ENCODE results near the gene CHORDC1. TPM values are rescaled to one million over a fixed set of nuclear protein-coding genes. Genes with fewer than 3 reads are reported as not detected.

CHORDC1 gene
- total and polyA plus RNA-seq, 10 of the 15 experiments (the other 5 are each of a cell fraction or from before 2014, with no cell fraction given), result 32.6 to 108 (median 54.3) TPM

DNA sequence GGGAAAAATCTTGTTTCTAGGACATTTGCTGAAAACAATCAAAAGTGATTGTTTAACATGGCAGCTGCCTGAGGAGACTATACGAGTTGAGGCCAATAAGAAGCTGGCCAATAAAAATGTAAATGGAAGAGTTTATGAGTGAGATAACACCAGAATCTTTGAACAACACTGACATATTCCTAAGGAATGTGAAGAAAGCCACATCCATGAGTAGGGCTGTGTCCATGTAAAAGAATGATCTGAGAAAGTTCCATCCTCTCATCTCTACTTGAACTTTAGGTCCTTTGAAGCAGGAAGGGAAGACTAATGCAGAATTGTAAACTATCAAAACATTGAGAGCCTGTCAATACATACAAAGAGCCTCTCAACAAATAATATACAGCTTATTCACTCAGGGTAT lies 6.9 kb upstream of the CHORDC1 start:
- no peak overlapping the region for H3K4me2 ChIP-seq (ENCODE audit: control insufficient read depth, insufficient read depth)
- intact Hi-C loops (cut with micrococcal nuclease; ENCODE audit: unreplicated experiment), result no loop called here
- no peaks in the 10 kb centered on the region for H3K36me3 ChIP-seq (ENCODE audit: control insufficient read depth in 2 of 2, insufficient read depth in 2 of 2, low read length in 1 of 2)
- no peak overlapping the region for H3K9ac ChIP-seq (ENCODE audit: control insufficient read depth, insufficient read depth, low read length)
- H3K27ac ChIP-seq (ENCODE audit: control insufficient read depth, insufficient read depth), result no peak overlapping the region
- H3K4me3 ChIP-seq, result no peak overlapping the region
- H3K4me1 ChIP-seq (ENCODE audit: control insufficient read depth, insufficient read depth, low read length), result no peaks in the 10 kb centered on the region
- in situ Hi-C loops (cut with MboI), result no loop called here
- DNase-seq (ENCODE audit: low read depth, low spot score), result no peak
- TF ChIP-seq RFX5 (IDR thresholded peaks at IDR 0.05; ENCODE audit: low read depth, low read length), result no peak
- TF ChIP-seq SMAD1 (IDR thresholded peaks at IDR 0.05; ENCODE audit: low read depth, partially characterized antibody), result no peak
- TF ChIP-seq, protein P1, sequence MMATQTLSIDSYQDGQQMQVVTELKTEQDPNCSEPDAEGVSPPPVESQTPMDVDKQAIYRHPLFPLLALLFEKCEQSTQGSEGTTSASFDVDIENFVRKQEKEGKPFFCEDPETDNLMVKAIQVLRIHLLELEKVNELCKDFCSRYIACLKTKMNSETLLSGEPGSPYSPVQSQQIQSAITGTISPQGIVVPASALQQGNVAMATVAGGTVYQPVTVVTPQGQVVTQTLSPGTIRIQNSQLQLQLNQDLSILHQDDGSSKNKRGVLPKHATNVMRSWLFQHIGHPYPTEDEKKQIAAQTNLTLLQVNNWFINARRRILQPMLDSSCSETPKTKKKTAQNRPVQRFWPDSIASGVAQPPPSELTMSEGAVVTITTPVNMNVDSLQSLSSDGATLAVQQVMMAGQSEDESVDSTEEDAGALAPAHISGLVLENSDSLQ (IDR thresholded peaks at IDR 0.05), result no peak
- no peak for TF ChIP-seq ZNF274 (IDR thresholded peaks at IDR 0.05; ENCODE audit: insufficient read depth, insufficient read length)
- TF ChIP-seq PAX8 (IDR thresholded peaks at IDR 0.05), result no peak
- TF ChIP-seq EED (IDR thresholded peaks at IDR 0.05; ENCODE audit: low read depth), result no peak
- TF ChIP-seq EZH2 (IDR thresholded peaks at IDR 0.05; ENCODE audit: borderline replicate concordance, control insufficient read depth, low read depth, low read length), result no peak
- TF ChIP-seq, protein P2, sequence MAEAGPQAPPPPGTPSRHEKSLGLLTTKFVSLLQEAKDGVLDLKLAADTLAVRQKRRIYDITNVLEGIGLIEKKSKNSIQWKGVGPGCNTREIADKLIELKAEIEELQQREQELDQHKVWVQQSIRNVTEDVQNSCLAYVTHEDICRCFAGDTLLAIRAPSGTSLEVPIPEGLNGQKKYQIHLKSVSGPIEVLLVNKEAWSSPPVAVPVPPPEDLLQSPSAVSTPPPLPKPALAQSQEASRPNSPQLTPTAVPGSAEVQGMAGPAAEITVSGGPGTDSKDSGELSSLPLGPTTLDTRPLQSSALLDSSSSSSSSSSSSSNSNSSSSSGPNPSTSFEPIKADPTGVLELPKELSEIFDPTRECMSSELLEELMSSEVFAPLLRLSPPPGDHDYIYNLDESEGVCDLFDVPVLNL (IDR thresholded peaks at IDR 0.05; ENCODE audit: low read depth, low read length), result no peak
- TF ChIP-seq, protein P3, sequence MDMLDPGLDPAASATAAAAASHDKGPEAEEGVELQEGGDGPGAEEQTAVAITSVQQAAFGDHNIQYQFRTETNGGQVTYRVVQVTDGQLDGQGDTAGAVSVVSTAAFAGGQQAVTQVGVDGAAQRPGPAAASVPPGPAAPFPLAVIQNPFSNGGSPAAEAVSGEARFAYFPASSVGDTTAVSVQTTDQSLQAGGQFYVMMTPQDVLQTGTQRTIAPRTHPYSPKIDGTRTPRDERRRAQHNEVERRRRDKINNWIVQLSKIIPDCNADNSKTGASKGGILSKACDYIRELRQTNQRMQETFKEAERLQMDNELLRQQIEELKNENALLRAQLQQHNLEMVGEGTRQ (IDR thresholded peaks at IDR 0.05; ENCODE audit: borderline replicate concordance, low read depth, low read length), result no peak
- BruUV-seq (replicated peaks), result no TSS peak
- SMC1A ChIA-PET (ENCODE audit: uncharacterized antibody, unreplicated experiment), result interaction anchor here (0.6 to 1.4 kb wide), 2 partner anchors 25 to 956 kb away, joined by 3 to 4 read pairs; no protein-coding TSS in a partner anchor
- no peaks in the 10 kb centered on the region; the same call in 2 of the 3 replicates for H3K9me3 ChIP-seq (replicated peaks; ENCODE audit: control insufficient read depth, insufficient read depth, low read length)
- CTCF ChIA-PET, result interaction anchor here (0.5 to 0.8 kb wide), 3 partner anchors 17 to 1719 kb away, joined by 3 to 4 read pairs (median 4); no protein-coding TSS in a partner anchor
- H3K27me3 ChIP-seq (replicated peaks in 1 of 2; ENCODE audit: control insufficient read depth in 2 of 2, insufficient read depth in 2 of 2, low read length in 1 of 2), result no peaks in the 10 kb centered on the region; a peak in 1 of 4 replicates
- H4K20me1 ChIP-seq (ENCODE audit: control insufficient read depth, insufficient read depth), result no peaks in the 10 kb centered on the region
- H2AFZ ChIP-seq (ENCODE audit: control insufficient read depth, low read depth, low read length), result no peak overlapping the region
- RAD21 ChIA-PET (ENCODE audit: unreplicated experiment), result no interaction called here
- H3K79me2 ChIP-seq (ENCODE audit: control insufficient read depth, insufficient read depth, low read length), result no peaks in the 10 kb centered on the region
- WGBS (ENCODE audit: insufficient coverage, insufficient replicate concordance, low lambda C conversion rate, missing lambda C conversion rate), result 95% methylated on average over 1 of the region's 1 CpG
- FAIRE-seq, result no peak
- POLR2A ChIA-PET, result no interaction called here
- no peak for ATAC-seq

All from GM12878 (cell line).